Measurements from ENCODE around the gene DSCAML1.

Gene DSCAML1

GRCh38 chr11:117752071-117752470, 44.9 kb downstream of the DSCAML1 start:
- DNase-seq = no peak

DNA sequence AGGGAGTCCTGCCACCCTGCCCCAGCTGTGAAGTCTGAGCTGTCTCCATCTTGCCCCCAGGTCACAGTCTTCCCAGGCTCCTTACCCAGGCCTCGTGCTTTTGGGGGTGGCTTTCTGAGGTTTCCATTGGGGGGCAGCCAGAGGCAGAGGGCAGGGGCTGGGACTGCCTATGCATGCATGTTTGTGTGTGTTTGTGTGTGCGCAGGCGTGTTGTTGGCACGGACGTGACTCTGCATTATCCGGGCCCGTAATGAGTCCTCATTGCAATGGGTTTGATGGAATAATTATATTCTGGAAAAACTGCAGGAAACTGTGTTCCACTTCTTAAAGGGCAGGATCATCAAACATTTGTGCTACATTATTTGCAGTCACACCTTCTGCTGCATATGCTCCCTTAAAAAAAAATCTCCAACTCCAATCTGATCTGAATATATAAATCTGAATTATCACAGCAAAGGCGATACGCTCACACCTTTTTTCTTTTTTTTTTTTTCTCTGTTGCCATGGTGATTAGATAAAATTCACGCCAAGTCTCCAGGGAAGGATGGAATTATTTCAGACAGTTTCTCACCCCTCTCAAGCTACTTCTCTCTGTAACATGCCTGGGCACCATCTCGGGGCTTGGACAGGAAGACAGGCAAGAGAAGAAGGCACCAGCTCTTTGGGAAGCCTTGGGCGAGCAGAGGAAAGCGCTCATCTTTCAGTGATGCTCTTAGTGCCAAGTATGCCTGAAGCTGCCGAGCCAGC, 45.9 kb downstream of the DSCAML1 start:
- no peak for DNase-seq

DNA sequence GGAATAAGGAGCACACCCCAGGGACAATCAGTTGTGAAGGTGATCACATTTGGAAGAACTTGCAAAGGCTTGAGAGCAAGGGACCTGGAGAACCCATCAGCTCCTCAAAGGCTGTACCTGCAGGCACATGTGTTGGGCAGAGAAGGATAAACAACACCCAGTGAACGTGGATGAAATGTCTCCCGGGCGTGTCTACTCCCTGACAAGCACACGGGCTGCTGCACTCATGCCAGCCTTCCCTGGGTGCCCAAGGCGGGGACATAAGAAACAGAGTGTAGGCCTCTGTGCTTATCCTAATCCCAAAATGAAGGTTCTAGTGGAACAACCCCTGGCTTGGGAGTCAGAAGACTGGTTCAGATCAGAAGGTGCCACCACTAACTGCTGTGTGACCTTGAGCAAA, 46.7 kb downstream of the DSCAML1 start:
- DNase-seq = no peak

- no peak for DNase-seq
These were observed 47.5 kb downstream of the DSCAML1 start for GRCh38 chr11:117749541-117749910.

- no peak for DNase-seq
These were observed 48.1 kb downstream of the DSCAML1 start for GRCh38 chr11:117748771-117749540.

DNA sequence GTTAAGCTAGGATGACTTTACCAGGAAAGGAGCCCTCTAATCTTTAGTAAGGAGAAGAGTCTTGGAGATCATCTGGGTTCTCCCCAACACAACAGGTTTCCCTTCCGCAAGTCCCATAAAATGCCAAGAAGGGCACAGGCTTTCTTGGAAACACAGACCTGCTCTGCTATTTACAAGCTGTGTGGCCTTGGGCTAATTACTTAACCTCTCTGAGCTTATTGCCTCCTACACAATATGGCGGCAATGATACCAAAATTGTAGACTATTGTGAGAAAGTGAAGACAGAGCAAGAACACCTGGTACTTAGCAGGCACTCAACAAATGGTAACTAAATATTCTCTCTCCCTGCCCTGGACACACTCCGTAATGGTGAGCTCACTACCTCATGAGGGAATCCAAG, 49.1 kb downstream of the DSCAML1 start:
- no peak for DNase-seq

DNA sequence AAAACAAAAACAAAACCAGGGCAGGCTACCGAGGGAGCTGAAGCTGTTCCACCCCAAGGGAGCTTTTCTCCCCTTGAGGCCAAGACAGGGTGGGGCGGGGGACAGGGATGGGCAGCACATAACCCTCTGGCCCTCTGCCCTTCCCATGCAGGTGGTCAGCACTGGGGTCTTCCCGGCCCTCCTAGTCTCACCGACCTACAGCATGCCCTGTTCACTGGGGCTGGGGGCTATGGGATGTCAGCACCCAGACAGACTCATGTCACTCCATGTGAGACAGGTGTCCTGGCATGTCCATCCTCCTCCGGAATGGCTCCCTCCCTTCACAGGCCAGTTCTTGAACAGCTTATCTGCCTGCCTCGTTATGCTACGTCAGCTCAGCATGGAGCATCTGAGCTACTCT, 51.7 kb downstream of the DSCAML1 start:
- no peak for DNase-seq

DNA sequence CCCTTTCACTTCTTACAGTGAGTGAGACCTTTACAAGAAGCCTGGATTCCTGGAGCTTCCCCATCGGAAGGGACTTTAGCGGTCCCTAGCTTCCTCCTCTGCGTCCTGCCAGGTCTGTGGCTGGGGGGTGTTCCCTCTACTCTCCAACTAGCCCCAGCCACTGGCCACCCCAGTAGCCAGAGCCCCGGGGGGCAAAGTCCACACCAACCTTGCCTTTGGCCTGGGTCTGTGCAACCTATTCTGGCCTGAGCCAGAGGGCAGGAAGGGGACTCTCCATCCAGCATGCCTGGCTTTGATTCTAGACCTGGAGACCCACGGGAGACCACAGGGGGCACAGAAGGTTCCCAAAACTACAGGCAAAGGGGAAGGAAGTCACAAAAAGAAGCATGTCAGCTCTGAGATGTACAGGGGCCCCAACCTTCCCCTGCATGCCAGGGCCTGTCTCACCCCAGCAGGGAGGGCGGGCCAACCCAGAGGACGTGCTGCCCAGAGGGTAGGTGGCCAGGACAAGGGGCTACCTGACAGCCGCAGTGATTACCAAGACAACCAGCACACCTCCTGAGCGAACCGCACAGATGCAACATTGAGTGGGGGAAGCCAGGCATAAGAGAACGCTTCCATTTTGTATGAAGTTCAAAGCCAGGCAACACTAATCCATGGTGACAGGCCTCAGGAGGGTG, 52.4 kb downstream of the DSCAML1 start:
- no peak for DNase-seq

DNA sequence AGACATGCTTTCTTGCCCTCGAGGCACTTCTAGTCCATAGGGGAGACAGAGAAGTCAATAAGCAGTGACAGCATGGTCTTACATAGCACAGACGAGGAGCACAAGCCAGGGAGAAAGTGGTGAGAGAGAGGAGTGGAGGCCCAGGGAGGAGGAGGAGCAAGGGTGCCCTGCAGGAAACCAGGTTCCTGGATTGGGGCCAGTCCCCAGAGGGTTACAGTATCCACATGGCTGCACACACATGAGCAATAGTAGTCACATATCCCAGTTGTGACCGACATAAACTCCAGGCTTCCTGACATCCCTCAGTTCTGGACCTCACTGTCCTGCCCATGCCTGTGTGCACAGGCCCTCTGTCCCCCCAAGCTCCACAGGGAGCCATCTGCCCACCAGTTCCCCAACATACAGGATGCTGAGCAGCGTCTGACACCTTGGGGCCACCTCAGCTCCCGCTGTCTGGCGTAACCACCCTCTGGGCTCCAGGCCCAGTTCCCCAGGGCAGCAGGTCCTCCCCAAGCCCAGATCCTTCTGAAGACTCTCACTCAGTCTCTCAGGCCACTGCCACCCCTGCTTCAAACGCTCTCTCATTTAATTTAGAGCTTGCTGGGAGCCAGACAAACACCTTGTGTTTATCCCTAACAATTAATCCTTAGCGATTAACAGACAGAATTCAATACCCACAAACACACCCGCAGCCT, 53.7 kb downstream of the DSCAML1 start:
- no peak for DNase-seq

- no peak for DNase-seq
These were observed 58.6 kb downstream of the DSCAML1 start for GRCh38 chr11:117738246-117738957.

DNA sequence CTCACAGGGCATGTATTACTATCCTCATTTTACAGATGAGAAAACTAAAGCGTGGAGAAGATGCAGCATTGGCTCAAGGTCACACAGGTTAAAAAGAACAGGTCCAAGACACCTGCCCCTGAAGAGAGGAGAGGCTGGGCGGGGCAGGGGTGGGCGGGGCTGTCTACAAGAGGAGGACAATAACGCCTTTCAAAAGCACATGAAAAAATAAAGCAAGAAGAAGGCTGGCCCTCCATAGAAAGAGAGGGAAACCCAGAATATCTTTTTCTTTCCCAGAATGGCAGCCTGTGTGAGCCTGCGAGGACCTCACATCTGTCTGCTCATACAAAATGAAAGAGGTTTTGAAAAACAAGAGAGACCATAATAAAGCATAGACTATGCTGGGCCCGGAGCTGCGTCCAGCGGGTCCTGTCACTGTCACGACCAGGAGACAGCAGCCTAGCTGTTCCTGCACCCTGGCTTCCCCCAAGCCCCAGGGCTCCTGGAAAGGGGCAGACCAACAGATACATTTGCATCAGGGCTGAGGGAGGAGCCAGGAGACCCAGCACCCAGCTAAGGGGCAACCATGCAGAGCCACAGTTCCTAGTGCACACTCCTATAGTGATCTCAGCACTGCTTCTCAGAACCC, 61.6 kb downstream of the DSCAML1 start:
- no peak for DNase-seq

- DNase-seq = no peak
These were observed 62.4 kb downstream of the DSCAML1 start for GRCh38 chr11:117734601-117735024.

DNA sequence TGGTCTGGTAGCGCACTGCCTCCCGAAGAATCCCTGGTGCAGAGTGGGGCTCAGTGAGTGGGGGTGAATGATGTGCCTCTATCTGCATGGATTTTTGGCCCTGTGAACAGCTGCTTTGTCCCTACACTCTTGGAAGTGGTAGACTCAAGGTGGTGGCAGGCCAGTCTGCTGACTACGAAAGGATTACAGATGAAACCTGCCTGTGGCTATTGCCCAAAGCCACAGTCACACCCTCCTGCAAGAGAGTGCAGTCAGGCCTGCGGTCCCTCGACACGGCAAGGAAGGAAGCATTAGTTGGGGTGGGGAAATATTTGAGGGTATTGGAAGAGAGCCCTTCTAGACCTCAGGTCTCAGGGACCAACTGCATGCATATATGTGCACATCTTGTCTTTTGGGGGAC, 63.7 kb downstream of the DSCAML1 start:
- DNase-seq = no peak

GRCh38 chr11:117731722-117732290, 65.2 kb downstream of the DSCAML1 start:
- DNase-seq = no peak

DNA sequence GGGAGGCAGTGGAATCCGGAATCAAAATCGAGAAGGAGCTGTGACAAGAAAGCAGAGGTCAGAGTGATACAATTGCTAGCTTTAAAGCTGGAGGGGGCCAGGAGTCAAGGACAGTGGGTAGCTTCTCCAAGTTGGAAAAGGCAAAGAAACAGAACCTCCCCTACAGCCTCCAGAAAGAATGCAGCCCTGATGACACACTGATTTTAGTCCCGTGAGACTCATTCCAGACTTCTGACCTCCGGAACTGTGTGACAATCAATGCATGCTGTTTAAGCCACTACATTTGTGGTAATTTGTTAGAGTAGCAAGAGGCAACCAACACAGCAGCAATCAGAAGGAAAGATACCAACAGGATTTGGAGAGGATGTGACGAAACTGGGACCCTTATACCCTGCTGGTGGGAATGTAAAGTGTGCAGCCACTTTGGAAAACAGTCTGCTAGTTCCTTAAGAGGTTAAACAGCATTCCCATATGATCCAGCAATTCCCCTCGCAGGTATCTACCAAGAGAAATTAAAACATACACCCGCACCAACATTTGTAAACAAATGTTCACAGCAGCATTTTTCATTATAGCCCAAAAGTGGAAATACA, 66.7 kb downstream of the DSCAML1 start:
- no peak for DNase-seq

GRCh38 chr11:117725048-117725734, 71.8 kb downstream of the DSCAML1 start:
- no peak for DNase-seq

GRCh38 chr11:117724621-117725020, 72.4 kb downstream of the DSCAML1 start:
- no peak for DNase-seq

- no peak for DNase-seq
These were observed 72.9 kb downstream of the DSCAML1 start for GRCh38 chr11:117724104-117724503.

GRCh38 chr11:117723277-117724024, 73.6 kb downstream of the DSCAML1 start:
- DNase-seq = no peak

DNA sequence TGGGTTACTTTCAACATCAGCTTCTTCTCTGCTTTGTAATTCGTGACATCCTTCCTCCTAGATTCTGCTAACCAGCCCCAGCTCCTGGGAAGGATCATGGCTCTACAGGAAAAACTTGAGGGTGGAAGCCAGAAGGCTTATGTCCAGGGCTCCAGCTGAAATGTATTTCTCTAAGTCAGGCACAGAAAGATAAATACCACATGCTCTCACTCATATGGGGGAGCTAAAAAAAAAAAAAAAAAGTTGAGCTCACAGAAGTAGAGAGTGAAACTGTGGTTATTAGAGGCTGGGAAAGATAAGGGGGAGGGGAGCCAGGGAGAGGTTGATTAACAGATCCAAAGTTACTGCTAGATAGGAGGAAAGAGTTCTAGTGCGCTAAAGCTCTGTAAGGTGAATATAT, 74.9 kb downstream of the DSCAML1 start:
- DNase-seq = no peak
